HepG2 (cell line): ENCODE results near the gene SLC36A3. TPM values are rescaled to one million over a fixed set of nuclear protein-coding genes. Genes with fewer than 3 reads are reported as not detected.

Source experiments
- ADNP ChIP-seq: sonication (generic); formaldehyde crosslinking; IDR thresholded peaks from 2 replicates; pipeline ENCODE4 v1.4.0; 2020; ENCODE audit warnings: missing genetic modification reagents
- BRCA1 ChIP-seq: sonication (generic); formaldehyde crosslinking; IDR thresholded peaks from 2 replicates; pipeline ENCODE4 v1.4.0; 2020; ENCODE audit warnings: missing genetic modification reagents
- CERS6 ChIP-seq: sonication (generic); formaldehyde crosslinking; IDR thresholded peaks from 2 replicates; pipeline ENCODE4 v1.5.0; 2020; ENCODE audit warnings: missing genetic modification reagents
- GABPA ChIP-seq, 2 experiments: IDR thresholded peaks; 2 replicates each; pipeline ENCODE4 v1.6.1; 2011 to 2016; ENCODE audit warnings: low read depth in 2 of 2, low read length in 1 of 2, missing biosample characterization in 1 of 2, missing genetic modification characterization in 1 of 2
- ISX ChIP-seq: sonication (generic); formaldehyde crosslinking; conservative IDR thresholded peaks from 2 replicates; pipeline ENCODE4 v1.5.0; 2020; ENCODE audit warnings: missing genetic modification reagents
- MTA1 ChIP-seq: sonication (generic); formaldehyde crosslinking; IDR thresholded peaks from 2 replicates; pipeline ENCODE4 v1.4.0; 2020; ENCODE audit warnings: missing genetic modification reagents, mild to moderate bottlenecking, borderline replicate concordance
- PHB2 ChIP-seq: fragments of 450-650 bp; IDR thresholded peaks from 2 replicates; pipeline ENCODE4 v1.6.1; 2018; ENCODE audit not compliant: partially characterized antibody
- RAD21 ChIP-seq: fragments of 450-650 bp; formaldehyde crosslinking; IDR thresholded peaks from 2 replicates; pipeline ENCODE4 v1.5.0; 2020; ENCODE audit warnings: mild to moderate bottlenecking
- SAFB2 ChIP-seq: sonication (generic); formaldehyde crosslinking; IDR thresholded peaks from 2 replicates; pipeline ENCODE4 v1.5.1; 2020; ENCODE audit warnings: missing genetic modification reagents, low read depth, mild to moderate bottlenecking, borderline replicate concordance
- SALL1 ChIP-seq: sonication (generic); formaldehyde crosslinking; IDR thresholded peaks from 2 replicates; pipeline ENCODE4 v1.8.0; 2022; ENCODE audit warnings: mild to moderate bottlenecking, missing genetic modification reagents
- SMC3 ChIP-seq: IDR thresholded peaks from 2 replicates; pipeline ENCODE4 v1.6.1; 2011; ENCODE audit warnings: low read length, improper control_type of control experiment
- STAG1 ChIP-seq: sonication (generic); formaldehyde crosslinking; IDR thresholded peaks from 2 replicates; pipeline ENCODE4 v1.4.0; 2020; ENCODE audit warnings: missing genetic modification reagents
- TP53 ChIP-seq: sonication (generic); formaldehyde crosslinking; conservative IDR thresholded peaks from 2 replicates; pipeline ENCODE4 v1.4.0; 2020; ENCODE audit warnings: missing genetic modification reagents
- ZBTB7A ChIP-seq: sonication (generic); formaldehyde crosslinking; IDR thresholded peaks from 2 replicates; pipeline ENCODE4 v1.8.0; 2022; ENCODE audit warnings: mild to moderate bottlenecking, missing genetic modification reagents
- ZFP62 ChIP-seq: sonication (generic); formaldehyde crosslinking; IDR thresholded peaks from 2 replicates; pipeline ENCODE4 v1.4.0; 2020; ENCODE audit warnings: missing genetic modification reagents
- ZFY ChIP-seq: sonication (generic); formaldehyde crosslinking; IDR thresholded peaks from 2 replicates; pipeline ENCODE4 v1.4.0; 2020; ENCODE audit warnings: missing genetic modification reagents
- ZNF205 ChIP-seq: IDR thresholded peaks from 2 replicates; pipeline ENCODE4 v1.6.1; 2018; ENCODE audit warnings: missing biosample characterization, missing genetic modification reagents
- ZNF235 ChIP-seq: sonication (generic); formaldehyde crosslinking; IDR thresholded peaks from 2 replicates; pipeline ENCODE4 v1.8.1; 2023; ENCODE audit warnings: mild to moderate bottlenecking, missing genetic modification reagents, borderline replicate concordance
- ZNF367 ChIP-seq: sonication (generic); formaldehyde crosslinking; IDR thresholded peaks from 2 replicates; pipeline ENCODE4 v1.4.0; 2020; ENCODE audit warnings: missing genetic modification reagents, borderline replicate concordance
- ZNF672 ChIP-seq: sonication (generic); formaldehyde crosslinking; IDR thresholded peaks from 2 replicates; pipeline ENCODE4 v1.8.1; 2022; ENCODE audit warnings: missing genetic modification reagents
- ZNF816 ChIP-seq: sonication (generic); formaldehyde crosslinking; IDR thresholded peaks from 2 replicates; pipeline ENCODE4 v1.8.0; 2022; ENCODE audit warnings: missing genetic modification reagents, mild to moderate bottlenecking, borderline replicate concordance
- polyA plus RNA-seq, 8 experiments: library from polyadenylated mRNA; depleted of rRNA in 3 of 8; stranded (reverse) in 7 of 8; unstranded in 1 of 8; fragments of >200 nt; fragmentation: Illumina TruSeq in 4 of 8; extraction: Trizol in 4 of 8; gene quantifications; 2 replicates each; pipeline versions ENCODE4 v1.2.1 to v1.2.3, GENCODE V29; 2011 to 2016; ENCODE audit warnings: low read depth in 4 of 8, missing spikeins in 1 of 8, mixed read lengths in 1 of 8; ENCODE audit not compliant: insufficient read depth in 1 of 8
- total RNA-seq, 5 experiments: library from RNA; depleted of rRNA; stranded (reverse); fragments of >200 nt; fragmentation: Illumina TruSeq; extraction: Trizol; gene quantifications; 2 replicates each; pipeline ENCODE4 v1.2.3, GENCODE V29; 2016; ENCODE audit warnings: low read depth in 1 of 5
- TF ChIP-seq, protein P1 (sequence below), 2 experiments: IDR thresholded peaks; 2 replicates each; pipeline ENCODE4 v1.6.1; 2011 to 2012; ENCODE audit warnings: low read length in 2 of 2, borderline replicate concordance in 1 of 2, low read depth in 1 of 2, mild to moderate bottlenecking in 1 of 2, moderate library complexity in 1 of 2
- TF ChIP-seq, protein P2 (sequence below): sonication (generic); formaldehyde crosslinking; IDR thresholded peaks from 2 replicates; pipeline ENCODE4 v1.4.0; 2020; ENCODE audit warnings: missing genetic modification reagents, borderline replicate concordance
- TF ChIP-seq, protein P3 (sequence below): sonication (generic); formaldehyde crosslinking; IDR thresholded peaks from 2 replicates; pipeline ENCODE4 v1.8.0; 2022; ENCODE audit warnings: missing genetic modification reagents, mild to moderate bottlenecking, inconsistent platforms, borderline replicate concordance

Gene SLC36A3
- total and polyA plus RNA-seq, 2 of the 13 experiments (the other 11 are each of a cell fraction or from before 2014, with no cell fraction given) = not detected

GRCh38 chr5:151315998-151316597 is 12.5 kb upstream of the SLC36A3 start (continued):
- no peak for TF ChIP-seq GABPA (IDR thresholded peaks at IDR 0.05; ENCODE audit: low read depth, low read length)
- no peak for TF ChIP-seq GABPA (CRISPR knock-in tag; IDR thresholded peaks at IDR 0.05; ENCODE audit: low read depth)
- TF ChIP-seq ISX (CRISPR knock-in tag) = no peak
- no peak for TF ChIP-seq PHB2
- TF ChIP-seq RAD21 (CRISPR knock-in tag) = peak; percentile 50; the same call in 1 of the 2 replicates
- no peak for TF ChIP-seq BRCA1
- TF ChIP-seq, protein P1, sequence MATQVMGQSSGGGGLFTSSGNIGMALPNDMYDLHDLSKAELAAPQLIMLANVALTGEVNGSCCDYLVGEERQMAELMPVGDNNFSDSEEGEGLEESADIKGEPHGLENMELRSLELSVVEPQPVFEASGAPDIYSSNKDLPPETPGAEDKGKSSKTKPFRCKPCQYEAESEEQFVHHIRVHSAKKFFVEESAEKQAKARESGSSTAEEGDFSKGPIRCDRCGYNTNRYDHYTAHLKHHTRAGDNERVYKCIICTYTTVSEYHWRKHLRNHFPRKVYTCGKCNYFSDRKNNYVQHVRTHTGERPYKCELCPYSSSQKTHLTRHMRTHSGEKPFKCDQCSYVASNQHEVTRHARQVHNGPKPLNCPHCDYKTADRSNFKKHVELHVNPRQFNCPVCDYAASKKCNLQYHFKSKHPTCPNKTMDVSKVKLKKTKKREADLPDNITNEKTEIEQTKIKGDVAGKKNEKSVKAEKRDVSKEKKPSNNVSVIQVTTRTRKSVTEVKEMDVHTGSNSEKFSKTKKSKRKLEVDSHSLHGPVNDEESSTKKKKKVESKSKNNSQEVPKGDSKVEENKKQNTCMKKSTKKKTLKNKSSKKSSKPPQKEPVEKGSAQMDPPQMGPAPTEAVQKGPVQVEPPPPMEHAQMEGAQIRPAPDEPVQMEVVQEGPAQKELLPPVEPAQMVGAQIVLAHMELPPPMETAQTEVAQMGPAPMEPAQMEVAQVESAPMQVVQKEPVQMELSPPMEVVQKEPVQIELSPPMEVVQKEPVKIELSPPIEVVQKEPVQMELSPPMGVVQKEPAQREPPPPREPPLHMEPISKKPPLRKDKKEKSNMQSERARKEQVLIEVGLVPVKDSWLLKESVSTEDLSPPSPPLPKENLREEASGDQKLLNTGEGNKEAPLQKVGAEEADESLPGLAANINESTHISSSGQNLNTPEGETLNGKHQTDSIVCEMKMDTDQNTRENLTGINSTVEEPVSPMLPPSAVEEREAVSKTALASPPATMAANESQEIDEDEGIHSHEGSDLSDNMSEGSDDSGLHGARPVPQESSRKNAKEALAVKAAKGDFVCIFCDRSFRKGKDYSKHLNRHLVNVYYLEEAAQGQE (IDR thresholded peaks at IDR 0.05; ENCODE audit: borderline replicate concordance in 1 of 2, low read depth in 1 of 2, low read length in 2 of 2) = no peak
- no peak for TF ChIP-seq ZBTB7A (CRISPR knock-in tag)
- no peak for TF ChIP-seq TP53 (CRISPR knock-in tag)
- no peak for TF ChIP-seq ZNF235 (CRISPR knock-in tag)
- TF ChIP-seq, protein P2, sequence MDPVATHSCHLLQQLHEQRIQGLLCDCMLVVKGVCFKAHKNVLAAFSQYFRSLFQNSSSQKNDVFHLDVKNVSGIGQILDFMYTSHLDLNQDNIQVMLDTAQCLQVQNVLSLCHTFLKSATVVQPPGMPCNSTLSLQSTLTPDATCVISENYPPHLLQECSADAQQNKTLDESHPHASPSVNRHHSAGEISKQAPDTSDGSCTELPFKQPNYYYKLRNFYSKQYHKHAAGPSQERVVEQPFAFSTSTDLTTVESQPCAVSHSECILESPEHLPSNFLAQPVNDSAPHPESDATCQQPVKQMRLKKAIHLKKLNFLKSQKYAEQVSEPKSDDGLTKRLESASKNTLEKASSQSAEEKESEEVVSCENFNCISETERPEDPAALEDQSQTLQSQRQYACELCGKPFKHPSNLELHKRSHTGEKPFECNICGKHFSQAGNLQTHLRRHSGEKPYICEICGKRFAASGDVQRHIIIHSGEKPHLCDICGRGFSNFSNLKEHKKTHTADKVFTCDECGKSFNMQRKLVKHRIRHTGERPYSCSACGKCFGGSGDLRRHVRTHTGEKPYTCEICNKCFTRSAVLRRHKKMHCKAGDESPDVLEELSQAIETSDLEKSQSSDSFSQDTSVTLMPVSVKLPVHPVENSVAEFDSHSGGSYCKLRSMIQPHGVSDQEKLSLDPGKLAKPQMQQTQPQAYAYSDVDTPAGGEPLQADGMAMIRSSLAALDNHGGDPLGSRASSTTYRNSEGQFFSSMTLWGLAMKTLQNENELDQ (CRISPR knock-in tag) = no peak
- no peak for TF ChIP-seq ZFY (CRISPR knock-in tag)
- TF ChIP-seq ZNF816 (CRISPR knock-in tag) = no peak
- TF ChIP-seq ZNF205 = no peak
- TF ChIP-seq SAFB2 (CRISPR knock-in tag) = no peak
- no peak for TF ChIP-seq ZFP62 (CRISPR knock-in tag)
- peak; percentile 58 for TF ChIP-seq STAG1 (CRISPR knock-in tag)
- TF ChIP-seq, protein P3, sequence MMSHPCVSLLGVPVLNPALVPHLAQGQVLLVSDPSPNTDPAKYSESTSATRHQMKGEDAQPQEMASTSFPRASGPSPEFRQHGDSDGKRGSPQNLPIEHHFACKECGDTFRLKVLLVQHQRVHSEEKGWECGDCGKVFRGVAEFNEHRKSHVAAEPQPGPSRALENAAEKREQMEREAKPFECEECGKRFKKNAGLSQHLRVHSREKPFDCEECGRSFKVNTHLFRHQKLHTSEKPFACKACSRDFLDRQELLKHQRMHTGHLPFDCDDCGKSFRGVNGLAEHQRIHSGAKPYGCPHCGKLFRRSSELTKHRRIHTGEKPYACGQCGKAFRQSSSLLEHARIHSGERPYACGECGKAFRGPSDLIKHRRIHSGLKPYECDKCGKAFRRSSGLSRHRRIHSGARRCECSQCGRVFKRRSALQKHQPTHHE (CRISPR knock-in tag) = no peak
- no peak for TF ChIP-seq CERS6
- no peak for TF ChIP-seq ZNF672 (CRISPR knock-in tag)
- TF ChIP-seq ADNP (CRISPR knock-in tag) = no peak
- no peak for TF ChIP-seq ZNF367
- peak; percentile 72 for TF ChIP-seq SMC3
- no peak for TF ChIP-seq MTA1
- 0 out of 2 replicates have a peak, but pooled peaks have one; percentile 24 for TF ChIP-seq SALL1 (CRISPR knock-in tag)
